GM18951 (cell line): ENCODE measurements around the gene SKI.

ENCODE experiments used
- POLR2A ChIP-seq: IDR thresholded peaks from 4 replicates; pipeline ENCODE4 v1.6.1; 2011; ENCODE audit warnings: mild to moderate bottlenecking; ENCODE audit not compliant: insufficient read length, insufficient read depth; ENCODE audit errors: extremely low read depth
- in situ Hi-C: fragments of 300-500 bp; cut with MboI; formaldehyde crosslinking; loops from one replicate; pipeline ENCODE4 v1.12.0; 2022; ENCODE audit warnings: low sequenced_read_pairs, mixed read lengths, inconsistent platforms; ENCODE audit not compliant: unreplicated experiment

The SKI gene

GRCh38 chr1:2228157-2228594 lies at the start of gene SKI:
Gene SKI, plus strand, starts transcription at chr1:2228319. Its CDS starts 448 bp downstream, at chr1:2228767.
- in situ Hi-C loops, result no loop called here
- no peak for TF ChIP-seq POLR2A

GRCh38 chr1:2178875-2179274 lies 49.2 kb upstream of the SKI start:
- in situ Hi-C loops, result loop anchor here (25.0 kb wide), 2 partner anchors 383 to 608 kb away; partner anchors contain the start of gene TNFRSF14
- TF ChIP-seq POLR2A, result no peak

GRCh38 chr1:2179283-2180013 lies 48.7 kb upstream of the SKI start:
- in situ Hi-C loops, result loop anchor here (25.0 kb wide), 2 partner anchors 383 to 608 kb away; partner anchors contain the start of gene TNFRSF14
- no peak for TF ChIP-seq POLR2A

DNA sequence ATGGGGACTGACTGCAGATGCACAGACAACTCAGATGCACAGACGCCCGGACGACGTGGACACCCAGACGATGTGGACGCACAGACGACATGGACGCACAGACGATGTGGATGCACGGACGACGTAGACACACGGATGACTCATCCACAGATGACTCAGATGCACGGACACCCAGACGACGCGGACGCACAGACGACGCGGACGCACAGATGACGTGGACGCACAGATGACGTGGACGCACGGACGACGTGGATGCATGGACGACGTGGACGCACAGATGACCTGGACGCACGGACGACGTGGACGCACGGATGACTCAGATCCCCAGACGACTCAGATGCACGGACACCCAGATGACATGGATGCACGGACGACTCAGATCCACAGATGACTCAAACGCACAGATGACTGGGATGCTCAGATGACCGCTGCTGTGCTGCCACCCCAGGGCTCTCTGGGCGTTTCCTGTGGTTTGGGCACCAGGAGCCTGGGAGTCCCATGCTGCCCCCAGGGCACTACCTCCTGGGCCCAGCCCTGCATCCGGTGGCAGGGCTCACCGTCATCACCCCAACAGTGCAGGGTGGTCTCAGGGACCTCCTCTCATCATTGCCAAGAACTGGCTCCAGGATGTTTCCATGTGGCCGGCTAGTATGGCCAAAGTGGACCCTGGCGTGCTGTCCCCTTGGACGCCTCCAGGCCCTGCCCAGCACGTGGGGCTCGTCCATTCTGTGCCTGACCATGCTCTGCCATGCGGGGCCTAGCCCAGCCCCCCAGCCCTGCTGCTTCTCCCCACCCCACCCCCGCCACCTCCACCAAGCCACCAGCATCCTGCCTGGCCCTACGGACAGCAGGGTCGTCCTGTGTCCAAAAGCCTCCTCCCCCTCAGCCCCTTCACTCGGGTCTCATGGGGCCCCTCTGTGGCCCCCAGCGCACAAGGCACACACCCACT lies 47.5 kb upstream of the SKI start:
- no peak for TF ChIP-seq POLR2A
- in situ Hi-C loops, result loop anchor here (25.0 kb wide), 2 partner anchors 382 to 607 kb away; partner anchors contain the start of gene TNFRSF14

- in situ Hi-C loops, result loop anchor here (25.0 kb wide), 2 partner anchors 381 to 606 kb away; partner anchors contain the start of gene TNFRSF14
- no peak for TF ChIP-seq POLR2A
Observed at GRCh38 chr1:2181271-2181670, 46.8 kb upstream of the SKI start.

DNA sequence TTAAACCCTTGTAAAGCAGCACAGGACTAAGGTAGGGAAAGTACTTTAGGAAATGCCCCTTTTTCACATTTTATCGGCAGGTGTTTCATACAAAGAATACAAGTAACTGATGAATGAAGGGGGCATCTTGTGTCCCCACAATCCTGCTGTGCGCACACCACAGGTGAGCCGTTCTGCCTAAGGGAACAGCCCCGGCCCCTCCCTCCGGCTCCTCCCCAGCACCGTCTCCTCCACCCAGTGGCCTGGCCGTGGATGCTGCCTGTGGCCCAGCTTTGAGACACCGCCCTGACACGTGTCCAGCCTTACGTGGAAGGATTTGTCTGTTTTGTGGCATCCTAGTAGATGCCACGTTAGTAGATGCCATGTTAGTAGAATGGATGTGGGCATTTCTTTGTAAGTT lies 46.4 kb upstream of the SKI start:
- in situ Hi-C loops, result loop anchor here (25.0 kb wide), 2 partner anchors 381 to 606 kb away; partner anchors contain the start of gene TNFRSF14

GRCh38 chr1:2182376-2182775 lies 45.7 kb upstream of the SKI start:
- in situ Hi-C loops, result loop anchor here (25.0 kb wide), 2 partner anchors 380 to 605 kb away; partner anchors contain the start of gene TNFRSF14
- TF ChIP-seq POLR2A, result no peak

More for the DNA sequence above, 46.4 kb upstream of the SKI start:
- no peak for TF ChIP-seq POLR2A

- in situ Hi-C loops, result loop anchor here (25.0 kb wide), 2 partner anchors 378 to 603 kb away; partner anchors contain the start of gene TNFRSF14
- no peak for TF ChIP-seq POLR2A
Observed at GRCh38 chr1:2183937-2184334, 44.2 kb upstream of the SKI start.

DNA sequence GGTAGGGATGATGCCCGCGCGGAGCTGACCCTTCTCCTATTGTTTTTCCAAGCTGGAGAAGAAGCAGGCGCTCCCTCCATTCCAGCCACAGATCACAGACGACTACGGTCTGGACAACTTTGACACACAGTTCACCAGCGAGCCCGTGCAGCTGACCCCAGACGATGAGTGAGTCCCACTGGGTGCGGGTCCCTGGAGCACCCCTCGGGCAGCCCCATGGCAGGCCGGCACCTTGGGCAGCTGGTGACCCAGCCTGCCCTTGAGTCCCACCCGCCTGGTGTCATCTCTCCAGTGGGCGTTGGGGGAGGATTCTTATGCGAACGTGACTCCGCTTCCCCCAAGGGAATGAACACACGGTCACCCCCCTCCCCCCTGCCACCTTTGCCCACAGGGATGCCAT lies 43.6 kb upstream of the SKI start:
- in situ Hi-C loops, result loop anchor here (25.0 kb wide), 2 partner anchors 378 to 603 kb away; partner anchors contain the start of gene TNFRSF14
- no peak for TF ChIP-seq POLR2A

DNA sequence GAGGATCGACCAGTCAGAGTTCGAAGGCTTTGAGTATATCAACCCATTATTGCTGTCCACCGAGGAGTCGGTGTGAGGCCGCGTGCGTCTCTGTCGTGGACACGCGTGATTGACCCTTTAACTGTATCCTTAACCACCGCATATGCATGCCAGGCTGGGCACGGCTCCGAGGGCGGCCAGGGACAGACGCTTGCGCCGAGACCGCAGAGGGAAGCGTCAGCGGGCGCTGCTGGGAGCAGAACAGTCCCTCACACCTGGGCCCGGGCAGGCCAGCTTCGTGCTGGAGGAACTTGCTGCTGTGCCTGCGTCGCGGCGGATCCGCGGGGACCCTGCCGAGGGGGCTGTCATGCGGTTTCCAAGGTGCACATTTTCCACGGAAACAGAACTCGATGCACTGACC lies 43.2 kb upstream of the SKI start:
- in situ Hi-C loops, result loop anchor here (5.0 to 25.0 kb wide), 3 partner anchors 212 to 602 kb away; partner anchors contain the start of gene TNFRSF14
- TF ChIP-seq POLR2A, result no peak

DNA sequence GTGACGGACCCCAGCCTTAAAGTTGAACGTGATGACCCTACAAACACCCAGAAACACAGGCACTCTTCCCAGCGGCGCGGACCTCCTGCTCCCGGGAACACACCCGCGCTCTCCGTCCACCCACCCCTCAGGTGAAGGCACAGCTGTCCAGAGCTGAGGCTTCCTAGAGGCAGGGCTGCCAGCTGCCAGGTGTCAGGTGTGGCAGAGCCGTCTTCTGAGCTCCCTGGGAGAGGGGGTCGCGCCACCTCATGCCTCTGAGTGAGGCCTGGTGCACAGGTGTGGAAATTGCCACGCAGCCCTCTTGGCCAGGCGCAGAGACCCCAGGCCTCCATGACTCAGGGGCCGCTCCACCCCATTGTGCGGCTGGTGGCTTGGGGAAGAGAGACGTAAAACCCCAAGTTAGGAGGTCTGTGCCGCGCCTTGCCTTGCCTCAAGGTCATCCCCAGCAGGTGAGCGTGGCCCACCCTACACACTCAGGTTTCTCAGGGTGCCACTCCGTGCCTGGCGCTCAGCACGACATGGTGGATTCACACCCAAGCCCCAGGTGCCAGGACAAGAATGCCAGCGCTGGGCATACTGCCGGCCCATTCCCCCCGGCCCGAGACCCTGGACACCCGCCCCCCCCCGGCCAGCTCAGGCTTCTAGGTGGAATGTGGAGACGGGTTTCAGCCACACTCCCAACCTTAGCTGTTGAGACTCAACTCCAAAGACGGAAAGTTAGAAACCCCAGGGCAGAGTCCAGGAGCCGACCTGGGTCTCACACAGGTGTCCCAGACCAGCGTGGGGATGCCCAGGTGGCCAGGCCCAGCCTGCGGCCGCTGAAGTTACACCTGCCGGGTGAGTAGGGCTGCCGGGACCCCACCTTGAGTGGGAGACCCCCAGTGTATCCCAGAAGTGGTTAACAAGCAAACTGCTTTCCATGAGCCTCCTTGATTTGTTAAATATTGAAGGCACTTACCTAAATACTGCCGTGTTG lies 42.0 kb upstream of the SKI start:
- in situ Hi-C loops, result loop anchor here (5.0 to 25.0 kb wide), 3 partner anchors 211 to 601 kb away; partner anchors contain the start of gene TNFRSF14
- no peak for TF ChIP-seq POLR2A

- no peak for TF ChIP-seq POLR2A
- in situ Hi-C loops, result loop anchor here (5.0 to 25.0 kb wide), 3 partner anchors 210 to 600 kb away; partner anchors contain the start of gene TNFRSF14
Observed at GRCh38 chr1:2186901-2187300, 41.2 kb upstream of the SKI start.

DNA sequence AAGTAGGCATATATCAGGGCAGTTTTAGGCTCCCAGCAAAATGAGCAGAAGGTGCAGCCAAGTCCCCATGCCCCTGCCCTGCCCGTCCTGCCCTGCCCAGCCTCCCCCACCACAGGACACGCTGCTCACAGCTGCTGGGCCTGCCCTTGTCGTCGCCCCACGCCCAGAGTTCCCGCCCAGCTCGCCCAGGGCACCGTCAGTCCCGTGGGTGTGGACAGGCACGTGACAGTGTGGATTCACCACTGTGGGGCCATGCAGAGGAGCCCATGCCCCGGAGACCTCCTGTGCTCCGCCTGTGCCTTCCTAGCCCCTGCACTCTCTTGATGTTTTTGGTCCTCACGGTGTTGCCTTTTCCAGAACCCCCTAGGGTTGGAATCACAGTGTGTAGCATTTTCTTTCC lies 40.5 kb upstream of the SKI start:
- in situ Hi-C loops, result loop anchor here (5.0 to 25.0 kb wide), 3 partner anchors 210 to 600 kb away; partner anchors contain the start of gene TNFRSF14
- no peak for TF ChIP-seq POLR2A
